NT2/D1 (cell line): Measurements from ENCODE around the gene CDK5RAP2.

Experiments
- YY1 ChIP-seq: IDR thresholded peaks from 2 replicates; pipeline ENCODE4 v1.6.1; 2011; ENCODE audit not compliant: insufficient read length, insufficient read depth
- ZNF274 ChIP-seq: IDR thresholded peaks from 2 replicates; pipeline ENCODE4 v1.6.1; 2011; ENCODE audit warnings: mild to moderate bottlenecking, low read depth, low read length

DNA sequence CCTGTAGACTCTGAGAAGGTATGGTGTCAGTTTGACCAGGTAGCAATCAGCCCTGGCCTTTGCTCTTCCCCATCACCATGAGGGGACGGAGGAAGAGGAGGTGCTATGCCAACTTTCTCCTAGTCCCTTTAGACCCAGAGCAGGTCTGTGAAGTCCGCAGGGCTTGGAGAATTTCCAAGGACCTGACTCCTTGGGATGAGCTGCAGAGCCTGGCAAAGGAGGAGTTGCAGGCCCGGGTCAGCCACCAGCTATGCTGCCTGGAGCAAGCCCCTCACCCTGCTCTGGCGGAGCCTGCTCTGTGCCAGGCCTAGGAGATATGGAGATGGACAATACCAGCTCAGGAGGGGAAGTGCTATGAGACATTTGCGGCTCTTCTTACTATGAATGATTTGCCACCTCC lies 188.3 kb downstream of the CDK5RAP2 start:
- TF ChIP-seq YY1 (no peak), ZNF274 (no peak)
